GM06990 (cell line): Measurements from ENCODE around the gene ADAMTSL1.

Experiments
- DNase-seq: peaks from one replicate; pipeline ENCODE4 v3.0.0-alpha.2; 2011; ENCODE audit not compliant: insufficient read length; ENCODE audit errors: extremely low read depth
- H3K27me3 ChIP-seq: replicated peaks from 2 replicates; pipeline ENCODE4 v1.6.0; 2011; ENCODE audit warnings: low read length; ENCODE audit not compliant: control insufficient read depth, insufficient read depth
- H3K36me3 ChIP-seq: 2 replicates; pipeline ENCODE4 v1.5.1; 2011; ENCODE audit warnings: low read length; ENCODE audit not compliant: control insufficient read depth, insufficient read depth
- H3K4me3 ChIP-seq: replicated peaks from 2 replicates; pipeline ENCODE4 v1.5.1; 2011; ENCODE audit warnings: low read depth, mild to moderate bottlenecking, control low read depth, low read length
- TF ChIP-seq, protein P1 (sequence below): IDR thresholded peaks from 2 replicates; pipeline ENCODE4 v1.5.1; 2011; ENCODE audit warnings: low read length, control low read depth, mild to moderate bottlenecking, inconsistent platforms; ENCODE audit not compliant: insufficient read depth, poor library complexity, severe bottlenecking

The ADAMTSL1 gene

DNA sequence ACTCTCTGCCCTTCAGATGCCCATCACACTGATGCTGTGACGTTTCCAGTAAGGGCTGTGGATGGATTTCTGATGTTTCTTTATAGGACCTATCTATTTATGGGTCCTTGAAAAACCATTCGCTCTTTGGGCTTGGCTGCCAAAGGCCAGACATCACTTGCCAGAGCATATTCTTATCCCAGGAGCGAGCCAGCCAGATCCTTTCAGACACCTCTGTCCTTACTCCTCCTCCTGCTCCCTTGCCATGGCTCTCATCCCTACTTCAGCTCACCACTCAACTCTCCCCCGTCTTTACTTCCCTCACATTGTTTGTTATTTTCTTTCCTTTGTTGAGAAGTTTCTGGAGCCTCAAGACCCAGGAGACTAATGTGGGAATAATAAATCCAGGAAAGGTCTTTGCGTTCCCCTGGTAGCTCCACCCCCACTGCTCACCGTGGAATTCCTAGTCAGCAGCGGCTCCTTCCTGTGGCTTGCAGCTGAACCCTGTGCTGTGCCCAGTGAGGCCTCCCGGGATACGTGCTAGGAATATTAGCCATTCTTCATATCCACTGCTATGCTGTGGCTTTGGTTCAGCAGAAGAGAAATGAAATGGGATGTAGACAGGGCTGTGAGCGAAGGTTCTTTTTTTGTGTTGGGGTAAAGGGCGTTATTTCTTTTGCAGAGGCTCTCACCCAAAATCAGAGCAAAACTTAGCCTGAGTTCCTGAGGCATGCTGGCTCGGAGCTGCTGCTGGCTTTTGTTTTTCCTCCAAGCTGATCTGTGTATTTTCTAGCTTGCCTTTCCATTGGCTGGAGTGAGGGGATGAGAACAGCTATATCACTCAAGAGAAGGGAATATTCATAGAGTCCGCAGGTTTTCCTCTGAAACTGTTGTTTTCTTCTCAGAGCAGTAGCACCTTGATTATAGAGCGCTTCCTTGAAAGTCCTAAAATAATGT, 387.9 kb downstream of the ADAMTSL1 start:
- TF ChIP-seq, protein P1, sequence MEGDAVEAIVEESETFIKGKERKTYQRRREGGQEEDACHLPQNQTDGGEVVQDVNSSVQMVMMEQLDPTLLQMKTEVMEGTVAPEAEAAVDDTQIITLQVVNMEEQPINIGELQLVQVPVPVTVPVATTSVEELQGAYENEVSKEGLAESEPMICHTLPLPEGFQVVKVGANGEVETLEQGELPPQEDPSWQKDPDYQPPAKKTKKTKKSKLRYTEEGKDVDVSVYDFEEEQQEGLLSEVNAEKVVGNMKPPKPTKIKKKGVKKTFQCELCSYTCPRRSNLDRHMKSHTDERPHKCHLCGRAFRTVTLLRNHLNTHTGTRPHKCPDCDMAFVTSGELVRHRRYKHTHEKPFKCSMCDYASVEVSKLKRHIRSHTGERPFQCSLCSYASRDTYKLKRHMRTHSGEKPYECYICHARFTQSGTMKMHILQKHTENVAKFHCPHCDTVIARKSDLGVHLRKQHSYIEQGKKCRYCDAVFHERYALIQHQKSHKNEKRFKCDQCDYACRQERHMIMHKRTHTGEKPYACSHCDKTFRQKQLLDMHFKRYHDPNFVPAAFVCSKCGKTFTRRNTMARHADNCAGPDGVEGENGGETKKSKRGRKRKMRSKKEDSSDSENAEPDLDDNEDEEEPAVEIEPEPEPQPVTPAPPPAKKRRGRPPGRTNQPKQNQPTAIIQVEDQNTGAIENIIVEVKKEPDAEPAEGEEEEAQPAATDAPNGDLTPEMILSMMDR, result no peak
- no peak for DNase-seq
- no peaks in the 10 kb centered on the region; the same call in none of the 2 replicates for H3K27me3 ChIP-seq
- H3K36me3 ChIP-seq, result no peaks in the 10 kb centered on the region
- no peak overlapping the region for H3K4me3 ChIP-seq

DNA sequence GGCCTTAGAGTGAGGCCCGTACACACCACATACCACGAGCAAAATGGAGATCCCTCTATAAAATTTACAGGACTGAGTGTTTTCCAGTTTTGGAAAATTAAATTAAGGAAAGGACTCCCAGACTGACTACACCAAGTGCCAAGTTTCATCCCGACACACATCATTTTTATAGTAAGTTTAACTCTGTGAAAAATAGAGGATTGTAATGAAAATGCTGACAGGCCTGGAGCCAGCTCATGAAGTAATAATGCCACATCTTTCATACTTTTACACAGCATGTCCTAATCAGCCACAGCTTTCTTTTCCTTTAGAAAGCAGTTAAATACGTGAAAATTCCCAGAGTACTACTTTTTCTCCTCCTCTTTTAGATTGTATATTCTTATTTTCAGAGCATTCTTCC, 389.8 kb downstream of the ADAMTSL1 start:
- no peak for DNase-seq
- no peak overlapping the region for H3K4me3 ChIP-seq
- no peaks in the 10 kb centered on the region; the same call in 1 of the 2 replicates for H3K27me3 ChIP-seq
- H3K36me3 ChIP-seq, result no peaks in the 10 kb centered on the region
- TF ChIP-seq, protein P1, result no peak

DNA sequence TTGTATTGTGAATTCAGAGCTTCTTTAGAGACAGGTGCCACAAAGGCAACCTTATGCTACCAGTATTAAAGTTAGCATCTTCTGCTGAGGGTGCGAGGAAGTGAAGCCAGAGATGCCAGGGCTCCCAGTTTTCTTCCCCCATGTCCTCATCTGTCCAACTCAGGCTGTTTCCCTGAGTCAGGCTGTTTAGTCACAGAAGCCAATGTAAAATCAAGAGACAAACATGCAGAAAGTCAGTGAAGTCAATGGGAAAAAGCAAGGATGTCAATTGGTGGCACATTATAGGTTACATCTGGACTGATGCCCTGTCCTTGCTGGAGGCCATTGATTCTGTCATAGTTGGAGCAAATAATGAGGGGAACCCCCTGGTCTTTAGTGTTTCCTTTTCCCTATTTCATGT, 390.6 kb downstream of the ADAMTSL1 start:
- Histone ChIP-seq H3K4me3 (no peak overlapping the region), H3K36me3 (no peaks in the 10 kb centered on the region), H3K27me3 (no peaks in the 10 kb centered on the region; the same call in 1 of the 2 replicates)
- TF ChIP-seq, protein P1, result no peak
- DNase-seq, result no peak

DNA sequence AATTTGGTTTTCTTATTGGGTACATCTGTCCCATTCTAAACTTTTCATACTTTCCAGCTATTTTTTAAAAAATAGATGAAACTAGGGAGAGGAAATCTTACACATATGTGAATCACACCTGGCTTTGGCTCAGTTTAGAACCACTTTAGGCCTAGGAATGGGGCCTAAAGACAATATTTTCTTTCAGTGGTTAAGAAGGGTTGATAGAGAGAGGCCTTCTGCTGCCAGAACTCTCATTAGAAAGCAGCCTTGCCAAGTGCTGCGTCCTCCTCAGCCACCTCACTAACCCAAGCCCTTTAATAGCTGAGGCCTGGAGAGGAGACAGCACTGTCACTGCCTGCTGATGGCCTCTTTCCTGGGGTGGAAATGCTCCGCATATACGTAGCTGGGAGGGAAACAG, 391.6 kb downstream of the ADAMTSL1 start:
- no peak overlapping the region for H3K4me3 ChIP-seq
- H3K27me3 ChIP-seq, result no peaks in the 10 kb centered on the region; the same call in 1 of the 2 replicates
- no peaks in the 10 kb centered on the region for H3K36me3 ChIP-seq
- no peak for DNase-seq
- TF ChIP-seq, protein P1, result no peak

DNA sequence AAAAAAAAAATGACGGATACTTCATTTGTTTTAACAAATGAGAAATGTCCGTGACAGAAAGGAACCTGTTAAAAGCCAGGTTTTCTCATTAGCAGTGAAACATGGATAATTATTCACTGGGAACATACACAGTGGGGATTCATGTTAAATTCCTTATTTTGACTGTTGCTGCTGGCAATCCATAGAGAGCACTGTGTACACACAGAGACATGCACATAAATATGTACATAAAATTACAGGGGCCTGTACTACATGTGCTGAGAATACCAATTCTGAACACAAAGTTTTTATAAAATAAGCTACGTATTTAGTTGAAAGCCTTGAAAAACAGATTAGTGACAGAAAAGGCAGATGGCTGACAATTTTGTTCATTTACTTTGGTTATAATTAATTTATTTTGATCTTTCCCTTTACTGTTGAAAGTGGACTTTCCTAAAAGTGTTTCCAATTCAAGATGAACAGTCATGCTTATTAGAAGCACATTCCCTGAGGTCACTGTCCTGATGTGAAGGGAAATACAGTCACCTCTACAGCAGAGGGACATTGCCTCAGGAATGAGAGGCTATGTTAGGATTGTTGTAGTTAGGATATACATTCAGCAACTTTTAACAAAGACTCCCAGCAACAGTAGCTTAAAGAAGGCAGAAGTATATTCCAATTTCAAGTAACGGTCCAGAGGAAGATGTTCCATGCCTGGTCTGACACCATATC, 392.3 kb downstream of the ADAMTSL1 start:
- H3K27me3 ChIP-seq, result no peaks in the 10 kb centered on the region; the same call in 1 of the 2 replicates
- TF ChIP-seq, protein P1, result no peak
- no peaks in the 10 kb centered on the region for H3K36me3 ChIP-seq
- DNase-seq, result no peak
- H3K4me3 ChIP-seq, result no peak overlapping the region
